ENCODE results near the gene SPATS2L. TPM values are rescaled to one million over a fixed set of nuclear protein-coding genes. Genes with fewer than 3 reads are reported as not detected.

Gene SPATS2L
- total RNA-seq, 1 experiment from 2014 or later, result 47.3 TPM

DNA sequence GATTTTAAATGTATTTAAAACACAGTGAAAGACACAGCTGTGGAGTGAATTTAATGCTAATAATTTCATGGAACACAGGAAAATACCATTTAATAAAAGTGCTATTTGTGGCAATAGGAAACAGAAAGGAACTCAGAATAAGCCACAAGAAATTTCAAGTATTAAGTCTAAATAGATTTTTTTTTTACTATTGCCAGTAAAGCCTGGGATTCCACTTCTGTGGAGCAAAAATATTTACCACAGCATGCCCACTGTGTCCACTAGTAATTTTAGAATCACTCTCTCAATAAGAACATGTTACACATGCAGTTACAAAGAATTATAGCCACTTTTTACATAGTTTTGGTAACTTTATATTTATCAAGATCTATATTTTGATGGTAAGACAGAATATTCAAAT is 186.2 kb downstream of the SPATS2L start:
- Histone ChIP-seq H2BK12ac (ENCODE audit: insufficient read length, low read depth, low read length) (no peak overlapping the region), H3K14ac (ENCODE audit: insufficient read depth, low read length) (no peak overlapping the region), H4K20me1 (ENCODE audit: control insufficient read depth, insufficient read depth, insufficient read length) (no peaks in the 10 kb centered on the region), H4K91ac (ENCODE audit: insufficient read length, low read depth, low read length) (no peak overlapping the region), H3T11ph (ENCODE audit: low read length) (no peak overlapping the region), H2BK120ac (ENCODE audit: low read depth, low read length, poor library complexity, severe bottlenecking) (no peak overlapping the region), H4K5ac (ENCODE audit: insufficient read length, low read depth, low read length) (no peak overlapping the region), H3K9me3 (ENCODE audit: control insufficient read depth, low read depth, low read length) (no peaks in the 10 kb centered on the region), H2AK5ac (ENCODE audit: insufficient read length, low read length) (no peak overlapping the region), H3K4ac (ENCODE audit: low read depth, low read length) (no peak overlapping the region), H2BK5ac (ENCODE audit: insufficient read length, low read length) (no peak overlapping the region), H3K27me3 (ENCODE audit: insufficient read depth, low read length) (no peaks in the 10 kb centered on the region), H3K23ac (ENCODE audit: insufficient read length, low read depth, low read length) (no peak overlapping the region), H4K8ac (replicated peaks; ENCODE audit: insufficient read length, low read depth, low read length) (no peak overlapping the region), H3K9ac (ENCODE audit: extremely low read depth, insufficient read length, low read length) (no peak overlapping the region), H2BK15ac (ENCODE audit: low read depth, low read length) (no peak overlapping the region), H3K4me1 (ENCODE audit: insufficient read depth, low read length) (no peaks in the 10 kb centered on the region), H3K18ac (ENCODE audit: insufficient read length, low read depth, low read length) (no peak overlapping the region), H2BK20ac (ENCODE audit: low read depth, low read length, poor library complexity, severe bottlenecking) (no peak overlapping the region), H3K56ac (ENCODE audit: insufficient read length, low read depth, low read length) (no peak overlapping the region), H3K79me2 (ENCODE audit: insufficient read depth, low read length) (no peaks in the 10 kb centered on the region), H3K4me2 (ENCODE audit: insufficient read depth, insufficient read length, low read length) (no peak overlapping the region), H3K79me1 (ENCODE audit: insufficient read depth, low read depth, low read length, poor library complexity, severe bottlenecking) (no peaks in the 10 kb centered on the region), H3K23me2 (ENCODE audit: insufficient read length, low read depth, low read length, poor library complexity, severe bottlenecking) (no peaks in the 10 kb centered on the region), H3K27ac (ENCODE audit: insufficient read length, low read depth, low read length) (no peak overlapping the region), H2AFZ (ENCODE audit: low read length) (no peak overlapping the region)
- no peaks in the 10 kb centered on the region for H3K27me3 Mint-ChIP-seq (ENCODE audit: low read depth)
- TF ChIP-seq, protein P1, sequence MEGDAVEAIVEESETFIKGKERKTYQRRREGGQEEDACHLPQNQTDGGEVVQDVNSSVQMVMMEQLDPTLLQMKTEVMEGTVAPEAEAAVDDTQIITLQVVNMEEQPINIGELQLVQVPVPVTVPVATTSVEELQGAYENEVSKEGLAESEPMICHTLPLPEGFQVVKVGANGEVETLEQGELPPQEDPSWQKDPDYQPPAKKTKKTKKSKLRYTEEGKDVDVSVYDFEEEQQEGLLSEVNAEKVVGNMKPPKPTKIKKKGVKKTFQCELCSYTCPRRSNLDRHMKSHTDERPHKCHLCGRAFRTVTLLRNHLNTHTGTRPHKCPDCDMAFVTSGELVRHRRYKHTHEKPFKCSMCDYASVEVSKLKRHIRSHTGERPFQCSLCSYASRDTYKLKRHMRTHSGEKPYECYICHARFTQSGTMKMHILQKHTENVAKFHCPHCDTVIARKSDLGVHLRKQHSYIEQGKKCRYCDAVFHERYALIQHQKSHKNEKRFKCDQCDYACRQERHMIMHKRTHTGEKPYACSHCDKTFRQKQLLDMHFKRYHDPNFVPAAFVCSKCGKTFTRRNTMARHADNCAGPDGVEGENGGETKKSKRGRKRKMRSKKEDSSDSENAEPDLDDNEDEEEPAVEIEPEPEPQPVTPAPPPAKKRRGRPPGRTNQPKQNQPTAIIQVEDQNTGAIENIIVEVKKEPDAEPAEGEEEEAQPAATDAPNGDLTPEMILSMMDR (conservative IDR thresholded peaks at IDR 0.05), result no peak
- H3K4me3 Mint-ChIP-seq, result no peak overlapping the region
- H3K27ac Mint-ChIP-seq, result no peak overlapping the region
- peaks cover 8 to 31% (median 27%) of the 10 kb centered on the region in 3 experiments; a peak in 6 of 7 replicates for H3K36me3 Mint-ChIP-seq (ENCODE audit: insufficient read depth in 1 of 3, low read depth in 3 of 3)
- H3K4me1 Mint-ChIP-seq, result no peaks in the 10 kb centered on the region
- H3K9me3 Mint-ChIP-seq, result peaks cover 0 to 7% of the 10 kb centered on the region in 2 experiments; a peak in 2 of 5 replicates
- no peak for DNase-seq
